GM12878 (cell line): ENCODE measurements around the gene SYNRG. TPM values are rescaled to one million over a fixed set of nuclear protein-coding genes. Genes with fewer than 3 reads are reported as not detected.

ENCODE experiments used
- ATAC-seq: fragments of 200-7000 bp; cut with Tn5 transposase; 3 replicates; pipeline ENCODE4 v1.9.1; 2020; ENCODE audit warnings: mild to moderate bottlenecking, moderate library complexity
- BruUV-seq: library from RNA; stranded (reverse); fragments of 400-500 nt; replicated peaks from 2 replicates; lab custom pipeline; 2021; lab: Mats Ljungman, UMichigan
- CTCF ChIA-PET: fragments of 300-600 bp; sonication (Branson Sonifier 250); formaldehyde crosslinking; extraction: SDS; loops from one replicate; lab custom pipeline; 2021; ENCODE audit warnings: inconsistent platforms; lab: Yijun Ruan, JAX
- POLR2A ChIA-PET: fragments of 350-600 bp; formaldehyde crosslinking; extraction: SDS; loops from one replicate; lab custom pipeline; 2021; ENCODE audit warnings: inconsistent platforms; lab: Charles Lee
- RAD21 ChIA-PET: fragments of 300-600 bp; sonication (Branson Sonifier 250); formaldehyde crosslinking; loops from one replicate; lab custom pipeline; 2023; ENCODE audit warnings: antibody characterized with exemption; ENCODE audit not compliant: unreplicated experiment; lab: Charles Lee
- SMC1A ChIA-PET: fragments of 300-600 bp; sonication (Branson Sonifier 250); formaldehyde crosslinking; loops from one replicate; lab custom pipeline; 2023; ENCODE audit not compliant: unreplicated experiment, uncharacterized antibody; lab: Charles Lee
- DNase-seq: peaks from one replicate; pipeline ENCODE4 v3.0.0-alpha.2; 2011; ENCODE audit warnings: low read depth, low spot score
- FAIRE-seq: peaks from 3 replicates; lab custom pipeline; 2011; peaks lifted over from hg19 to GRCh38; lab: Jason Lieb, UNC
- H2AFZ ChIP-seq: 2 replicates; pipeline ENCODE4 v1.6.0; 2011; ENCODE audit warnings: low read depth, low read length, control low read depth; ENCODE audit not compliant: control insufficient read depth
- H3K27ac ChIP-seq: 2 replicates; pipeline ENCODE4 v1.5.1; 2011; ENCODE audit warnings: control low read depth; ENCODE audit not compliant: control insufficient read depth, insufficient read depth
- H3K27me3 ChIP-seq, 2 experiments: replicated peaks in 1 of 2; 2 replicates each; pipeline versions ENCODE4 v1.6.0 to v1.6.1; 2011; ENCODE audit warnings: low read length in 1 of 2; ENCODE audit not compliant: control insufficient read depth in 2 of 2, insufficient read depth in 2 of 2
- H3K36me3 ChIP-seq, 2 experiments: 2 replicates each; pipeline ENCODE4 v1.5.1; 2011; ENCODE audit warnings: low read length in 1 of 2; ENCODE audit not compliant: control insufficient read depth in 2 of 2, insufficient read depth in 2 of 2
- H3K4me1 ChIP-seq: 2 replicates; pipeline ENCODE4 v1.6.1; 2011; ENCODE audit warnings: mild to moderate bottlenecking, low read length, moderate library complexity, mixed read lengths; ENCODE audit not compliant: control insufficient read depth, insufficient read depth
- H3K4me2 ChIP-seq: 2 replicates; pipeline ENCODE4 v1.6.0; 2011; ENCODE audit warnings: control low read depth; ENCODE audit not compliant: control insufficient read depth, insufficient read depth
- H3K4me3 ChIP-seq: fragments of 200-600 bp; sonication (generic); 2 replicates; pipeline ENCODE4 v1.5.1; 2016
- H3K79me2 ChIP-seq: 2 replicates; pipeline ENCODE4 v1.6.0; 2011; ENCODE audit warnings: low read length; ENCODE audit not compliant: control insufficient read depth, insufficient read depth
- H3K9ac ChIP-seq: 2 replicates; pipeline ENCODE4 v1.8.0; 2011; ENCODE audit warnings: low read length, control low read depth, mixed read lengths; ENCODE audit not compliant: control insufficient read depth, insufficient read depth
- H3K9me3 ChIP-seq: replicated peaks from 3 replicates; pipeline ENCODE4 v1.5.1; 2011; ENCODE audit warnings: mild to moderate bottlenecking, low read length; ENCODE audit not compliant: control insufficient read depth, insufficient read depth
- H4K20me1 ChIP-seq: 2 replicates; pipeline ENCODE4 v1.6.0; 2011; ENCODE audit not compliant: control insufficient read depth, insufficient read depth
- BCLAF1 ChIP-seq: fragments of 450-650 bp; IDR thresholded peaks from 2 replicates; pipeline ENCODE4 v1.6.1; 2017; ENCODE audit warnings: antibody characterized with exemption, mild to moderate bottlenecking, moderate library complexity
- BMI1 ChIP-seq: fragments of 450-650 bp; IDR thresholded peaks from 2 replicates; pipeline ENCODE4 v1.6.1; 2016; ENCODE audit warnings: mild to moderate bottlenecking, moderate library complexity, borderline replicate concordance
- CBX3 ChIP-seq: fragments of 200-600 bp; sonication (generic); IDR thresholded peaks from 2 replicates; pipeline ENCODE4 v1.6.1; 2016; ENCODE audit warnings: low read depth, borderline replicate concordance
- CBX5 ChIP-seq: sonication (generic); IDR thresholded peaks from 2 replicates; pipeline ENCODE4 v1.6.1; 2016; ENCODE audit warnings: low read depth, moderate library complexity, mild to moderate bottlenecking, inconsistent platforms
- DPF2 ChIP-seq: fragments of 450-650 bp; IDR thresholded peaks from 2 replicates; pipeline ENCODE4 v1.6.1; 2017; ENCODE audit warnings: mild to moderate bottlenecking
- E2F8 ChIP-seq: fragments of 450-650 bp; IDR thresholded peaks from 2 replicates; pipeline ENCODE4 v1.6.1; 2018; ENCODE audit warnings: mild to moderate bottlenecking, low read depth, moderate library complexity; ENCODE audit not compliant: partially characterized antibody
- FOXK2 ChIP-seq: fragments of 450-650 bp; IDR thresholded peaks from 2 replicates; pipeline ENCODE4 v1.6.1; 2017; ENCODE audit warnings: mild to moderate bottlenecking, moderate library complexity
- HDAC2 ChIP-seq: fragments of 200-600 bp; sonication (generic); IDR thresholded peaks from 2 replicates; pipeline ENCODE4 v1.6.1; 2017
- KLF5 ChIP-seq: fragments of 450-650 bp; IDR thresholded peaks from 2 replicates; pipeline ENCODE4 v1.6.1; 2014; ENCODE audit warnings: mild to moderate bottlenecking; ENCODE audit not compliant: partially characterized antibody
- MTA3 ChIP-seq: IDR thresholded peaks from 2 replicates; pipeline ENCODE4 v1.6.1; 2012; ENCODE audit warnings: low read length, inconsistent platforms, borderline replicate concordance
- NFXL1 ChIP-seq: fragments of 450-650 bp; IDR thresholded peaks from 2 replicates; pipeline ENCODE4 v1.6.1; 2017; ENCODE audit warnings: antibody characterized with exemption, mild to moderate bottlenecking, borderline replicate concordance
- POLR2AphosphoS2 ChIP-seq: IDR thresholded peaks from 2 replicates; pipeline ENCODE4 v1.6.1; 2011; ENCODE audit warnings: low read depth, mild to moderate bottlenecking, low read length, improper control_type of control experiment, moderate library complexity
- RAD21 ChIP-seq: IDR thresholded peaks from 2 replicates; pipeline ENCODE4 v1.6.1; 2011; ENCODE audit warnings: mild to moderate bottlenecking, low read depth, low read length, moderate library complexity; ENCODE audit not compliant: insufficient read depth
- STAT1 ChIP-seq: fragments of 450-650 bp; conservative IDR thresholded peaks from 2 replicates; pipeline ENCODE4 v1.6.1; 2014; ENCODE audit warnings: antibody characterized with exemption, mild to moderate bottlenecking
- STAT3 ChIP-seq: IDR thresholded peaks from 2 replicates; pipeline ENCODE4 v1.6.1; 2011; ENCODE audit warnings: low read depth, low read length, improper control_type of control experiment
- YBX1 ChIP-seq: fragments of 450-650 bp; IDR thresholded peaks from 2 replicates; pipeline ENCODE4 v1.6.1; 2016; ENCODE audit warnings: antibody characterized with exemption
- ZNF207 ChIP-seq: fragments of 450-650 bp; IDR thresholded peaks from 2 replicates; pipeline ENCODE4 v1.6.1; 2014; ENCODE audit warnings: antibody characterized with exemption, mild to moderate bottlenecking, borderline replicate concordance
- WGBS: methylation state at CpG from one replicate; pipeline ENCODE4 v1.1.6; 2016; ENCODE audit warnings: low lambda C conversion rate; ENCODE audit not compliant: insufficient replicate concordance, insufficient coverage; ENCODE audit errors: missing lambda C conversion rate; 5-methylcytosine and 5-hydroxymethylcytosine counted together
- in situ Hi-C: fragments of 300-500 bp; cut with MboI; formaldehyde crosslinking; loops from 9 replicates; pipeline ENCODE4 v1.14.3; 2018; ENCODE audit warnings: mixed read lengths
- intact Hi-C: fragments of 100-400 bp; cut with micrococcal nuclease; formaldehyde crosslinking; loops from one replicate; pipeline ENCODE4 v1.14.2; 2022; ENCODE audit not compliant: unreplicated experiment
- polyA plus RNA-seq, 11 experiments: library from polyadenylated mRNA; depleted of rRNA in 4 of 11; unstranded in 6 of 11; stranded (reverse) in 5 of 11; fragments of >200 nt; fragmentation: Nextera tagmentation in 4 of 11; fragmentation: Illumina TruSeq in 1 of 11; extraction: Ambion mirVana in 4 of 11; extraction: Trizol in 1 of 11; gene quantifications; 1 replicate in 1 of 11; 2 replicates in 10 of 11; pipeline versions ENCODE4 v1.2.1 to v1.2.3, GENCODE V29; 2011 to 2016; ENCODE audit warnings: inconsistent platforms in 2 of 11, missing spikeins in 2 of 11, low read depth in 1 of 11
- total RNA-seq, 4 experiments: library from RNA; depleted of rRNA in 3 of 4; stranded (reverse); fragments of >200 nt in 3 of 4; fragmentation: Illumina TruSeq in 1 of 4; extraction: Trizol in 1 of 4; gene quantifications; 2 replicates each; pipeline versions ENCODE4 v1.2.1 to v1.2.3, GENCODE V29; 2013 to 2021
- TF ChIP-seq, protein P1 (sequence below): fragments of 150-350 bp; IDR thresholded peaks from 2 replicates; pipeline ENCODE4 v1.6.1; 2014; ENCODE audit warnings: mild to moderate bottlenecking, low read depth, low read length
- TF ChIP-seq, protein P2 (sequence below): IDR thresholded peaks from 2 replicates; pipeline ENCODE4 v1.6.1; 2011; ENCODE audit warnings: low read depth, low read length, improper control_type of control experiment, borderline replicate concordance

SYNRG gene
- total and polyA plus RNA-seq, 10 of the 15 experiments (the other 5 are each of a cell fraction or from before 2014, with no cell fraction given) = 5.2 to 40.4 (median 26.7) TPM

GRCh38 chr17:37614391-37614790 is 5.2 kb upstream of the SYNRG start:
- H4K20me1 ChIP-seq = no peaks in the 10 kb centered on the region
- 85% methylated on average over 5 of the region's 5 CpGs for WGBS
- H3K36me3 ChIP-seq = peaks cover 2 to 22% of the 10 kb centered on the region in 2 experiments
- BruUV-seq = no TSS peak
- no peak overlapping the region for H2AFZ ChIP-seq
- H3K9ac ChIP-seq = no peak overlapping the region
- H3K27ac ChIP-seq = no peak overlapping the region
- no peaks in the 10 kb centered on the region for H3K79me2 ChIP-seq
- no peak for FAIRE-seq
- H3K4me2 ChIP-seq = no peak overlapping the region
- in situ Hi-C loops = loop anchor here (5.0 to 25.0 kb wide), 2 partner anchors 52 to 1823 kb away; no protein-coding TSS in a partner anchor
- intact Hi-C loops = no loop called here
- H3K9me3 ChIP-seq = no peaks in the 10 kb centered on the region
- H3K4me1 ChIP-seq = no peaks in the 10 kb centered on the region
- DNase-seq = no peak
- ChIA-PET SMC1A (no interaction called here), CTCF (interaction anchor here (1.6 kb wide), 1 partner anchor 9 kb away, joined by 3 read pairs; no protein-coding TSS in a partner anchor), RAD21 (no interaction called here), POLR2A (interaction anchor here (0.5 kb wide), 1 partner anchor 1055 kb away, joined by 5 read pairs; no protein-coding TSS in a partner anchor)
- H3K4me3 ChIP-seq = no peak overlapping the region
- no peak for ATAC-seq
- H3K27me3 ChIP-seq = no peaks in the 10 kb centered on the region
- TF ChIP-seq BCLAF1 = no peak
- no peak for TF ChIP-seq YBX1
- TF ChIP-seq HDAC2 = no peak
- TF ChIP-seq KLF5 = no peak
- TF ChIP-seq POLR2AphosphoS2 = no peak
- no peak for TF ChIP-seq NFXL1
- no peak for TF ChIP-seq CBX5
- no peak for TF ChIP-seq MTA3
- TF ChIP-seq CBX3 = no peak
- TF ChIP-seq ZNF207 = no peak
- TF ChIP-seq STAT1 = no peak
- TF ChIP-seq STAT3 = no peak
- TF ChIP-seq, protein P1, sequence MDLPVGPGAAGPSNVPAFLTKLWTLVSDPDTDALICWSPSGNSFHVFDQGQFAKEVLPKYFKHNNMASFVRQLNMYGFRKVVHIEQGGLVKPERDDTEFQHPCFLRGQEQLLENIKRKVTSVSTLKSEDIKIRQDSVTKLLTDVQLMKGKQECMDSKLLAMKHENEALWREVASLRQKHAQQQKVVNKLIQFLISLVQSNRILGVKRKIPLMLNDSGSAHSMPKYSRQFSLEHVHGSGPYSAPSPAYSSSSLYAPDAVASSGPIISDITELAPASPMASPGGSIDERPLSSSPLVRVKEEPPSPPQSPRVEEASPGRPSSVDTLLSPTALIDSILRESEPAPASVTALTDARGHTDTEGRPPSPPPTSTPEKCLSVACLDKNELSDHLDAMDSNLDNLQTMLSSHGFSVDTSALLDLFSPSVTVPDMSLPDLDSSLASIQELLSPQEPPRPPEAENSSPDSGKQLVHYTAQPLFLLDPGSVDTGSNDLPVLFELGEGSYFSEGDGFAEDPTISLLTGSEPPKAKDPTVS = no peak
- TF ChIP-seq, protein P2, sequence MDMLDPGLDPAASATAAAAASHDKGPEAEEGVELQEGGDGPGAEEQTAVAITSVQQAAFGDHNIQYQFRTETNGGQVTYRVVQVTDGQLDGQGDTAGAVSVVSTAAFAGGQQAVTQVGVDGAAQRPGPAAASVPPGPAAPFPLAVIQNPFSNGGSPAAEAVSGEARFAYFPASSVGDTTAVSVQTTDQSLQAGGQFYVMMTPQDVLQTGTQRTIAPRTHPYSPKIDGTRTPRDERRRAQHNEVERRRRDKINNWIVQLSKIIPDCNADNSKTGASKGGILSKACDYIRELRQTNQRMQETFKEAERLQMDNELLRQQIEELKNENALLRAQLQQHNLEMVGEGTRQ = no peak
- TF ChIP-seq FOXK2 = no peak
- no peak for TF ChIP-seq E2F8
- no peak for TF ChIP-seq DPF2
- no peak for TF ChIP-seq BMI1
- TF ChIP-seq RAD21 = no peak
